GM03348 (cell line): Measurements from ENCODE around the gene ANKRD23.

Source experiments
- DNase-seq: peaks from one replicate; pipeline ENCODE4 v3.0.0; 2012; ENCODE audit warnings: low spot score

ANKRD23 gene

DNA sequence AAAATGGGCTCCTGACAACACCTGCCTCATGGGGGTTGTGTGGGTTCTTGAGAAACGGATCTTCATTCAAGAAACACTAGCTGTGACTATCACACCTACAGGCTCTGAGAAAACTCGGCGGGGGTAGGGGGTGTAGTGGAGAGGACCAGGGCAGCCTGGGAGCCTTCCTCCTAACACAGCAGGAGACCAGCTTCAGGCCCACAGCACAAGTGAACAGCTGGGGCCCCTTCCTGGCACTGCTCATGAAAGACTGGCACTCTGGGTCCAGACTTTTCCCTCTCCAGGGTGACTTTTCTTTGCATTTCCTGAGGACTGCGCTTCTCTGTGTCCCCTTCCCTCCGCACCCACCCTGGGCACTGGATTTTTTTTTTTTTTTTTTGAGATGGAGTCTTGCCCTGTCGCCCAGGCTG lies 33.2 kb upstream of the ANKRD23 start:
- DNase-seq, result no peak

DNA sequence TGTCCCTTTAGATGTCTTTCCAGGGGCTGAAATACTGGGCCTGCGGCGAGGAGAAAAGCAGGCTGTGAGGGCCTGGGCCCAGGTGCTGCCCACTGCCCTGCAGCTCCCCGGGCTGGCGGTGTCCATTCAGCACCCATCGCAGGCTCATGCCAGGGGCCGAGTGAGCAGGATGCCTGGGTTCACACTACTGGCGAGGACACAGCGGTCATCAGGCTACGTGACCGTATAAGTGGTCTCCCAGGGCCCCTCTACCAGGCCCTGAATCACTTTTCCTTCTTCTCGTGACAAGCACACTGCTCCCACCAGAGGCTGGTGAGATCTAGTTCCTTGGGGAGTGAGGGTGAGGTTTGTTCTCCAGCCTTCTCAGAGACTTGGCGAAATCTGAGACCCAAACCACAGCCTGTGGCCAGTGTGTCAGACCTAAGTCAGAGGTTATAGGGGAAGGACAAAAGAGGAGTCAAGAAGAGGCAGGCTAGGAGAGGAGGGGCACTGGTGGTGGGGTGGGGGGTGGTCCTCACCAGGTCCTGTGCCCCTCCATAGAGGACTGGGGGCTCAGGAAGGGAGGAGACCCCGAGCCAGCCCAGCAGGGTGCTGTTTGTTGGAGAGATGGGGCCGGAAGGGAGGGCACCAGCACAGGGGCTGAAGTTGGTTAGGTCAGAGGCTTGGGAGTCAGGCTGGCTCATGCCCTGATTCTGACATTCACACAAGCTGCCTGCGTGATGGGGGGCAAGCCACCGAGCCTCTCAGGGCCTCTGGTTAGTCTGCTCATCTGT lies 32.6 kb upstream of the ANKRD23 start:
- no peak for DNase-seq

DNA sequence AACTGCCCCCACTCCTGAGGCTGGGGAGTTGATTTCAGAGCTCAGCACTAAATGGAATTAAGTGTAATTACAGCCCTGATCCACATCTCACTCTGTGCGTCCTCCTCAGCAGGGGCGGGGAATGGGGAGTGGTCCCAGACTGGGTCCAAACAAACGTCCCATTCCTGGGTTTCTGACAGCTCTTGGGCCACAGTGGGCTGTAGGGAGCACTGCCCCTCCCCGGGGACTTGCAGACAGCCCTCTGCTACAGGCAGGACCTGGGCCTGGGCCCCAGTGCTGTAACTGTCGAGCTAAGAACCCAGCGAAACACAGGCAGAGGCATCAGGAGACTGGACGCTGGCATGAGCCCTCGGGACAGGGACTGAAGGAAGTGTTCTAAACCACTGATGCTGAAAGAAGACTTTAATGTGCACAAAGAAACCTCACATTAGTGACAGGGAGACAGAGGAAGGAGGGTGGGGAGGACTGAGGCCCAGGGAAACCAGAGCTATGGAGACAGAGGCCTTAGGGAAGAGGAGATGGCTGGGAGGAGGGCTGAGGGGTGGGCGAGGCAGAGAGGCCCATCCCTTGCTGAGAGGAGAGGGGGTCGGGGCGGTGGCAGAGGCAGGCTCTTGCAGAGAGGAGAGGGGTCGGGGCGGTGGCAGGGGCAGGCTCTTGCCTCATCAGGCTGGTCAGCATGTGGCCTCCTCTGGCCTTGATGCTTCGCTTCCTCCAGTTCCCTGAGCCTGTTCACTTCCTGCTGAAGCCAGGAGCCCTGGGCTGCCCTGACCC lies 31.9 kb upstream of the ANKRD23 start:
- DNase-seq, result no peak

DNA sequence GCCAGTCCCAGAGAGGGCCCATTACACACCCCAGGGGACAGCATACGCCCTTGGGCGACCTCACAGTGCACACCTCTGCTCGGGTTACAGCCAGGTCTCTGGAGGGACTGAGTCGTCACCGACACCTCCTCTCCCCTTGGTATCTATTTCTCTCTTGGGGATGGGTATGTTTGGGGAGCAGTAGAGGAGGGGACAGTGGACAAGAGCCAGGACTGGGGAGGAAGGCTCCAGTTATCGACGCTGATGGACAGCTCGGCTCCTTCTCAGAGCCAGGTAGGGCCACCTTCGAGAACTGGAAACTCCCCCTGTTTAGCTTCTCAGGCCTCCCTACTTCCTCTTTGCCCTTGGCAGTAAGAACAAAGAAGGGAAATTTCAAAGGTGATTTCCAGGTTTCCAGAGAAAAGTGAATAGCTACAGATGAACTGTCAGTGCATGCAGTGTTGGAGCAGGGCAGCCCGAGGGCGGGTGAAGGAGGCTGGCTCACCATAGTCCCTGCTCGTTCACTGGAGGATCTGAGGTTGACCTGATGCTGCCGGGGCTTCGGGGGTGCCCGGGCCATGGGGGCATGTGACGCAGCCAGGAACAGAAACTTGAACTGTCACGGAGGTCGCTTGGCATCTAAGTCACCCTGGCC lies 30.5 kb upstream of the ANKRD23 start:
- DNase-seq, result no peak

DNA sequence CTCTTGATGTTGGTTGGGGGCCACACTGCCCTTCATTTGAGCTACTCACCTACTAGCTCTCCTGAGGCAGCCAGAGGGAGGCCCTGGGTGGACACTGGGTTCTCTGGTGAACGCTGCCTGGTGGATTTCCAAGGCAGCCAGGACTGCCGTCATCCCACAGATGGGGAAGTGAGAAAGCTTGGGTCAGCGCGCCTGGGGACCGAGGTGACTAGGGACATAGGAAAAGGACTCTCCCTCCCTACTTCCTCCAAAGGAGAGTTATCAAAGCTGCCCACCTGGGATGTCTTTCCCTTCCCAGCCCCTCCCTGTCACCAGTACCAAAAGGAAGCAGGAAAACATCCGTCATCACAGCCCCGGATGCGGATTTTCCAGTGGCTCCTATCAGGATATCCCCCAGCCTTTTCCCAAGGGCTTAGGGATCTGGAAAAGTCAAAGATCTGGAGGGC lies 29.9 kb upstream of the ANKRD23 start:
- no peak for DNase-seq

DNA sequence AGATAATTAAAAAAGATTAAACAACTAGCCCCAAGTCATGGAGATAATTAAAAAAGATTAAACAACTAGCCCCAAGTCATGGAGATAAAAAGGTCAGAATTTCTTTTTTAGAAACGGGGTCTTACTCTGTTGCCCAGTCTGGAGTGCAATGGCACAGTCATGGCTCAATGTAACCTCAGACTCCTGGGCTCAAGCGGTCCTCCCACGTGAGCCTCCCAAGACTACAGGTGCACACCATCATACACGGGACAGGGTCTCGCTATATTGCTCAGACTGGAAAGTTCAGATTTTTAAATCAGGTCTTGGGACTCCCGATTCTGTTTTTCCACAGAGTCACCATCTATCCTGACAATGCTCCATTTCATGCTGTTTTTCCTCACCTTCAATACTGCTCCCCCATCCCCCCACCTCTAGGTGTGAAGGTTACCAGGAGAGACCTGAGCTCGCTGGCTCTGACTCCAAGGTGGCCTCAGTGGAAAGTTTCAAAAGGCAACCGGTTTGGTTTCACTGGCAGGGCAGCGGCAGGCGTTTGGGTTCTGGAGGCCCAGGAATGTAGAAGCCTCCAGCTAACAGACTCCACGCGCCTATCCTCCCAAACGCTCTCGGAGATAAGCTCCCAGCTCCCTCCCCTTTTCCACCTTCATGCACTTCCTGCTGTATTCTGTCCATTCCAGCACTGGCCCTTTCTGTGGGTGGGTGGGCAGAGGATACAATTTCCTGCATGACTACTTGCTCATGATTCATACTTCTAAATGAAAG lies 28.9 kb upstream of the ANKRD23 start:
- no peak for DNase-seq

DNA sequence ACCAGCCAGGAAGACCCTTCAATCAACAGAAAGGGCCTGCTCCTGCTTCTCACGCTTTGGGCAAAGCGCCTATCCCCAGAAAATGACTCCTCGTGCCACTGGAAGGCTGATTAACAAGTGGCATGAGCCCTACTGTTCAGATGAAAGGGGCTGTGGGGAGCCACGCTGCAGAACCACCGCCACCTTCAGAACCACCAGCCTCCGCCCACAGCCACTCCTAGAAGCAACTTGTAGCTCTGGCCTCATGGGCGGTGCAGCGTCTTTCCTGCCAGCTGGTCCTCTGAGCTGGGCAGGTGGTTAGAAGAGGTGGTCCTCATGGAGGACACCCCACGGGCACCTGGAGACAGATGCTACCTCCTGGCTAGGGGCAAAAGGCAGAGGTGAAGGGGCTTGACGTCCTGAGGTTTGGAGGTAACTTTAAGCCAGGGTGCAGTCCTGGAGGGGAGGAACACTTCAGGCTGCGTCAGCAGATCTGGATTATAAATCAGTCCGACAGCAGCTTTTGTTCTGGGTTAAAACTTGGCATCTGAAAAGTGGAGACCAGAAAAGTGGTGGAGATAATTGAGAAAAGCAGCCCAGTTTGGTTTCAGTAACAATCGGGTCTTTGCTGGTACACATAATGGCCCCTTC lies 26.9 kb upstream of the ANKRD23 start:
- DNase-seq, result no peak

DNA sequence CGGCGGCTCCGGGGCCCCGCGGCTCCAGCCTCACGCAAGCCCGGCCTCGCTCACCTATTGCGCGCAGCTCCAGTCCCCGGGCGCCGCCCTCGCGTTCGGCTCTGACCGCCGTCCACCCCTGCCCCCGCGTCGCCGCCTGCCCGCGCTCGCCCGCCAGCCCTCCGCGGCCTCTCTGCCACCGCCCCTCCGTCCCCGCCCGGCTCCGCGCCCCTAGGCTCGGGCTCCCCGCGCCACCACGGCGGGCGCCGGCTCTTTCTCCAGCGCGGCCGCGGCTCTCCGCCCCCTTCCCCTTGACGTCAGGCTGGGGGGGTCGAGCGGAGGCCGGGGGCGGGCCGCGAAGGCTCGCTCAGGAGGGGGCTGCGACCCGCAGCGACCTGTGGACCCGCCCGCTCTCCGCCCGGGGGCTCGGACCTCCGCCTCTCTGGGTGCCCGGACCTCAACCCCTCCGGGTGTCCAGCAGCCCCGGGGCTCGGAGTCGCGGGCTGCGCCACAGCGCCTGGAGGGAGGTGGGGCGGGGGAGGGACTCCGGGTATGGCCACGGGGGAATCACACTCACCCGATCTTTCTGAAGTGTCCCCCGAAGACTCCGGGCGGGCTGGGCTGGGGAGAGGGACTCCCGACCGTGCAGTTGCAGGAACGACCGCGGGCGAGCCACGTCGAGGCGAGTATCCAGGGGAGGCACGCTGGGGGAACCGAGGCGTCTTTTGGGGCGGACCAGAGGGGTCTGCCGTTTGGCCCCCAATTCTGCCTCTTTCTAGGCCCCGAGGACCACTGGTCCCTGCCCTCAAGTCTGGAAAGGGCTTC lies 26.2 kb upstream of the ANKRD23 start, which contains the start of gene SEMA4C:
Gene SEMA4C (minus strand): TSS at position 259 of the 804 bp plus-strand sequence. CDS start 2,194 bp downstream, outside the sequence.
- DNase-seq, result peak; percentile 86

DNA sequence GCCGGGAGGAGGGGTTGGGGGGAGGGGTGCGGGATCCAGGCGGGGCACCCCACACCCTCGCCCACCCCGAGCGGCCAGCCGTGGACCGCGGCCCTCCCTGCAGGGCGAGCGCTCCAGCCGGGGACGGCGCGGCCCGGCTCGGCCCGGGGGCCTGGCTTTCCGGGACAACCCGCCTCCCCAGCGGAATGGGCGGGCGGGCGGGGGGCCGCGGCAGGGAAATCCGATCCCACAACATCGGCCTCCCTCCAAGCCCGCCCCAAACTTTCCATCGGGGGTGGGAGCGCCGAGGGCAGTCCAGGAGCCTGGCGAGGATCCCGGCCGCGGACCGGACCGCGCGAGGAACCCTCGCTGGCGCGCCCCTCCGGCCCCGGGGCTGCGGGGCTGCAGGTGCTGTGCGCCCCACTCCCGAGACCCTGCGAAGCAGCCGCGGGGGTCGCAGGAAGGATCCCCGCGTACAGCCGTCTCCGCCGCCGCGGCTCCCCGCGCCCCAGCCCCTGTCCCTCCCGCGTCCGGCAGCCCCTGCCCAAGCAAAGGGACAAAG lies 25.5 kb upstream of the ANKRD23 start:
- peak; percentile 93 for DNase-seq

DNA sequence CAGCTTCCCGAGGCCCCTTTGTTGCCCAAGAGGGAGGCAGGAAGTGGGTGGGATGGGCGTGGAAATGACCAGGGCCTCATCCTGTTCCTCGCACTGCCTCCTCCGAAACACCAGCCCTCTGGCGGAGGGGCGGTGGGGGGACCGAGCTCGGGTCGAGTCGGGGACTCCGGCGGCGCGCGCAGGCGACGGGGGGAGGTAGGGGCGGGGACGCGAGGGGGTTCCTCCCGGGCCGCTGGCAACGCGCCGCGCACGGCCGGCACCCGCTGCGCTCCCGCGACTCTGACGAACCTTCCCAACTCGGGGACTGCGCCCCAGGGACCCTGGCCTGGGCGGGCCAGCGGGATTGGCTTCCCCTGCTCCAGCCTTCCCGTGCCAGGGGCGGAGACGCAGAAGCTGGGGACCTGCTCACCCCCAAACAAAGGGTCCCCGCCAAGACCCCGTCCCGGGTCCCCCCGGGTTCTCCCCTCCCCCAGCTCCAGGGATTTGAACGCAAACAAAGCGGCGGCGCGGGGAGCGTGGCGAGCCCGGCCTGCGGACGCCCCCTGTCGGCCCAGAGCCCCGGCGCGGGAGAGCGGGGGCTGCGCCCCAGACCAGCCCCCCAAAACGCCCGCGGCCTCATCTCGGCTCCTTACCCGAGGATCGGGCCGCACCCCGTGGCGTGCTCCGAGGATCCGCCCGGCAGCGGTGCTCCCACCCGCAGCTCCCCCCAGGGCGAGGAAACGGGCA lies 24.9 kb upstream of the ANKRD23 start:
- DNase-seq, result peak; percentile 97

DNA sequence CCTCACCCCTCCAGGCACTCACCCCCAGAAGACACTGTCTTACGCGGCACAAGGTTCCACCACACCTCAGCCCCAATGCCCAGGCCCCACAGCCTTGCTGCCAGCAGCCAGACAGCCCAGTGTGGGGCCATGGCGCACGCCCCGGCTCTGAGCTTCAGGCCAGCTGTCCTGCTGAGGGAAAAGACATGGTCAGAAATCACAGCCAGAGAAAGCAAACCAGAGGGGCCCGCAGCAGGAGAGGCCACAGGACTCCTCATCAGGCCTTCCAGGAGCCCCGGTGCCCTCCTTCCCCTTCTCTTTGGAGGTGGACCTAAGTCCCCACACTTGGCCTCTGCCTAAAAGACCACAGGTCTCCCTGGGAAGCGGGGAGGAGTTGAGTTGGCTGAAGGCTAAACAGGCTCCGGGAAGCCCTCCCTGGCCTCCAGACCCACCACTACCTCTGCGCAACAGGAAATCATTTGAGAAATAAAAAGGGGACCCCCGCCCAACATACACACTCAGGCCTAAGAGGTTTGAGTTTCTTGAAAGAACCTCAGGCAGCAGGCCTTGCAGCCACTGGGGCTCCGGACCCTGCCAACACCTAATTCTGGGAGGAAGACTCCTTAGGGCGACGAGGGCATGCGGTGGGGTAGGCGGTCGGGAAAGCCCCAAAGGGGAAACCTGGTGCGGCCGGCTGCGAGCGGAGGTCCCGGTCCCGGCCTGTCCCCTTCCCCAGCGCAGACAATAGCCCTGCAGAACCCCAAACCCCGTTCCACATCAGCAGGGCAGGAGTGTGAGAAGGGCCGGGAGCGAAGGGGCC lies 24.1 kb upstream of the ANKRD23 start:
- DNase-seq, result no peak

DNA sequence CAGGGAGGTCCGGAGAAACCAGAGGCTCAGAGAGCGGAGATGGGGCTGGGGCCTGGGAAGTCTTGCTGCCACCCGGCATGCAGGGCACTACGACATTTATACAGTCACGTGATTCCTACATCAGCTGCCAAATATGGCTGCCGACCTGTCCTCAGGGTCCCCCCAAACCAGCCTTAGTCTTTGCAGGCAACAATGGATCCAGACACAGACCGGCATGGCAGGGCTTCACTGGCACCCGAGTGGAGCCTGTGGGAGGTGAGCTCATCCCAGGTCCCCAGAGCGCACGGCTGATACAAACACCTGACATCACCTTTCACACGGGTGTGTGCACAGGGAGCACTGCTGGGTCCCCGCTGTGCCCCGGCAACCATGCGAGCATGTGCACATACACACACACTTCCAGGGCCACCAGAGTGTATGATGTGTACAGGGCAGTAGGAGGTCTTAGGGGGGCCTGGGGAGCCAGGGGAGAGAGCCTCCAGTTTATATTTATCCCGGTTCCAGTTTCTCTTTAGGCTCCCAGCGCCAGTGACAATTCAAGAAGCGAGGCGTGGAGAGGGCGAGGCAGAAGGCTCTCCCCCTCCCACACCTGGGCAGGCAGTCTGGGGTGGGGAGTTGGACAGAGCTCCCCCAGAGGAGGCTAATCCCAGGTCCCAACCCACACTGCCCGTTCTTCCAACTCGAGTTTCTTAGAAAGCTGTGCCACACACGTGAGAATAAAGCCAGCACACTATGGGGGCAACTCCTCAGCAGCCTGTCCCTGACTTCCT lies 23.4 kb upstream of the ANKRD23 start:
- DNase-seq, result no peak

DNA sequence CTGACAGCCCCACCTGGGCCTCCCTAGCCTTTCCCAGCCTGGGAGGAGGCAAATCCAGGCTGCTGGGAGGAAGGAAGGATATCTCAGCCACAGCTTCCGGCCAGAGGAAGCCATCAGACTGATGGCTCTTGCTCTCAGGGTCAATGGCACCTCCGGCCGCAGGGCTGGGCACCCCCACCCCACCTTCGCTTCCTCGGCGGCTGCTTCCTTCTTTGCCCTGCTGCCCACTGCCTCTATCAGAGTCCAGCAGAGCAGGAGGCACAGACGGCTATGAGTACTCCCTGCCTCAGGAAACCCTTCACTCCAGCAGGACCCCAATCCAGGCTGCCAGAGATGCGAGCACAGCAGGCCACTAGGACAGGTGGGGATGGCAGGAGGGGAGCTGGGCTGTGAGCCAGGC lies 22.8 kb upstream of the ANKRD23 start:
- DNase-seq, result no peak

DNA sequence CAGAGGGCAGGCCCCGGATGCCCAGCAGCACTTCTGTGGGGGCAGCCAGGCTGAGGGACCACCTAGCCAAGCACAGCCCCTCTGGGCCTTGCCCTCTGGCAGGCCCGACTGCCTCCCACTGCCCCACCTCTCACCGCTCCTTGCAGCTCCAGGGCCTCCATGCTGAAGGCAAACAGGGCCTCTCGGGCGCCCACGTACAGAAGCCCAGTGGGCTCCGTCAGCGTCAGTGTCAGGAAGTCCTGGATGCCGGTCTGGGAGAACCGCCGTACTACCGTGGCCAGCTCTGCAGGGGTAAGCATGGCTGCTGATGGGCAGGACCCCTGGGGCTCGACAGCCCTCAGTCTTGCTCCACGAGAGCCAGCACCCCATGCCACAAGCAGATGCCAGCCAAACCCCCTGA lies 22.3 kb upstream of the ANKRD23 start:
- no peak for DNase-seq

DNA sequence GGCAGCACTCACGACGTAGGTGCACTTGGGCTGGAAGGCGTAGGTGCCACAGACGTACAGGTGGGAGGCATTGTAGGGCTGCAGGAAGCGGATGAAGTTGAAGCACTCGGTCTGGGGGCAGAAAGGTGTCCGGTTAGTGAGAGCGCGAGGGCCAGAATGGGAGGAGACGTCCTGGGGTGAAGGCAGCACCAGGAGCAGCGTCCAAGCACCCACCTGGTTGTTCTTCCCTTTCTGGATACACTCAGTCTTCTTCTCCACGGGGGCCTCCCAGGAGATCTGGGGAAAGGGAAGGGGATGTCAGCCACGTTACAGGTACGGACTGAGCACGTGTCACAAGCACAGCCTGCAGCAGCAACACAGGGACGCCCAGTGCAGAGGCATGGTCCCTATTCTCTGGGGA lies 21.8 kb upstream of the ANKRD23 start:
- DNase-seq, result no peak

DNA sequence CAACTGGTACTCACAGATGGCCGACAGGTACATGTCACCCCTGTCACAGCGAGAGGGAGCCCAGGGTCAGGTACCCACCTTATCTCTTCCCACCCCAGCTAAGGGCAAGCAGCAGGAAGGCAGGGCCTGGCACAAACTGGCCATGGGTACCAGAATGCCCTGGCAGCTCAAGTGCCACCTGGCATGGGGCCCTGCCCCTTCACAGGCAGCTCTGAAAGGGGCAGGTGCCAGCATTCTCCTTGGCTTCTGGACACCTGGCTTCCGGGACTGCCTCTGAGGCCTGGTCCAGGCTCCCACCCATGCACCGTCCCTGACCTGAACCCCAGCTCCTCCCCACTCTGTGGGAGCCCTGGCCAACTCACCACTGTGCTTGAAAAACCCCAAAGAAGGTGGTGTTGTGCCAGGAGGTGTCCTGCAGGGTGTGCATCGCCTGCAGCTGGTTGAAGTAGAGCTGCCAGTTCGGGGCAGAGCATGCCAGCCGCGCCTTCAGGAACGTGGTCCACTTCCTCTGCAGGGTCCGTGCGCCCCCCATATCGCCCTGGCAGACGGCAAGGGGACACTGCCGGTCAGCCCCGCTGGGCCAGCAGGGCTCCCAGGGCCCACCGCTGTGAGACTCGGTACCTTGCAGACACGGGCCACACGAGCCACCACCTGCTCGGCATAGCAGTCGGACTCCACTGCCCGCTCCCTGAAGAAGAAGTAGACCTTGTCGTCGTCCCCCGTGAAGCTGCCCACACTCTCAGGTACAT lies 20.7 kb upstream of the ANKRD23 start:
- no peak for DNase-seq

DNA sequence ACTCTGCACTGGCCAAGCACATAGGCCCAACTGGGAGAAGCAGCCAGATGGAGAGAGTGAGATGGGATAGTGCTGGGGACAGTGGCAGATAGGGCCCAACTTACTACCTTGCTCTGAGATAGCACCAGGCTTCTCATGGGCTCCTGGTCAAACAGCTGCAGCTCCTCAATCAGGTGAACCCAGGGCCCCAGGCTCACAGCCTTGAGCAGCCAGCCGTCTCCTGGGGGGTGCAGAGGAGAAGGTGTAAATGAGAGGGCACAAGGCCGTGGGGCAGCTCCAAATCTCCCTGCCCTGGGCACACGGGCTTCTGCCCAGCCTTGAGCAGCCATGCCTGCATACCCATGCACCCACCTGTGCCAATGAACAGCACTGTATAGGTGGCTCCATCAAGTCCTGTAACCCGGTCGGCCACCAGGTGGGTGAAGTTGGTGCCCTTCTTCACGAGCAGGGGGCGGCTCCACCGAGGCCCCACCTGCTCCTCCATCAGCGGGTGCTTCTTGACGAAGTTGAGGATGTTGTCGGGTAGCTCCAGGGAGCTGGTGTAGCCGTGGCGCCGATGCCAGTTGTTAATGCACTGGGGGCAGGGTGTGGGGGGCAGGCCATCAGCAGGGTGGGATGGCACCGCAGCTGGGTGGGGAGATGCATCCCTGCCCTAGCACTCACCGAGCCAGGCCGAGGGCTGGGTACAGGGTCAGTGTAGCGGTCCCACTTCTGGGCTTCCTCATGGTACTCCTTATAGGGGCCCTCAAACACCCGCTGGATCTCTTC lies 19.9 kb upstream of the ANKRD23 start:
- no peak for DNase-seq
